ENCODE measurements around the gene RPH3AL. TPM values are rescaled to one million over a fixed set of nuclear protein-coding genes. Genes with fewer than 3 reads are reported as not detected.
"Not testable (repeated sequence)": the region's sequence is repeated elsewhere in the genome, so short reads cannot be mapped to it uniquely, and the experiment has no call there.

RPH3AL gene
- total RNA-seq, 1 experiment from 2014 or later = 2.5 TPM

GRCh38 chr17:229709-230394 is 122.8 kb downstream of the RPH3AL start:
- no peaks in the 10 kb centered on the region for H3K27me3 ChIP-seq (replicated peaks)
- no peaks in the 10 kb centered on the region for H3K4me1 ChIP-seq (replicated peaks)
- H3K4me3 ChIP-seq = no peak overlapping the region
- no peaks in the 10 kb centered on the region for H3K36me3 ChIP-seq
- H3K27ac ChIP-seq = no peak overlapping the region
- no peak for DNase-seq (ENCODE audit: low read depth in 1 of 2, low spot score in 2 of 2)
- no peaks in the 10 kb centered on the region for H3K9me3 ChIP-seq (replicated peaks)

GRCh38 chr17:228951-229708 is 123.5 kb downstream of the RPH3AL start:
- Histone ChIP-seq H3K27me3 (replicated peaks) (no peaks in the 10 kb centered on the region), H3K4me3 (no peak overlapping the region), H3K36me3 (no peaks in the 10 kb centered on the region), H3K9me3 (replicated peaks) (no peaks in the 10 kb centered on the region), H3K4me1 (replicated peaks) (no peaks in the 10 kb centered on the region), H3K27ac (no peak overlapping the region)
- DNase-seq (ENCODE audit: low read depth in 1 of 2, low spot score in 2 of 2) = no peak

GRCh38 chr17:227946-228615 is 124.5 kb downstream of the RPH3AL start:
- Histone ChIP-seq H3K9me3 (replicated peaks) (no peaks in the 10 kb centered on the region), H3K4me1 (replicated peaks) (no peaks in the 10 kb centered on the region), H3K27ac (no peak overlapping the region), H3K4me3 (no peak overlapping the region), H3K36me3 (no peaks in the 10 kb centered on the region), H3K27me3 (replicated peaks) (no peaks in the 10 kb centered on the region)
- DNase-seq (ENCODE audit: low read depth in 1 of 2, low spot score in 2 of 2) = no peak

- H3K9me3 ChIP-seq (replicated peaks) = no peaks in the 10 kb centered on the region
- no peaks in the 10 kb centered on the region for H3K36me3 ChIP-seq
- no peaks in the 10 kb centered on the region for H3K4me1 ChIP-seq (replicated peaks)
- DNase-seq (ENCODE audit: low read depth in 1 of 2, low spot score in 2 of 2) = no peak
- H3K27ac ChIP-seq = no peak overlapping the region
- no peaks in the 10 kb centered on the region for H3K27me3 ChIP-seq (replicated peaks)
- no peak overlapping the region for H3K4me3 ChIP-seq
Measured at GRCh38 chr17:227078-227945, 125.3 kb downstream of the RPH3AL start.

GRCh38 chr17:226108-227077 is 126.2 kb downstream of the RPH3AL start:
- Histone ChIP-seq H3K36me3 (no peaks in the 10 kb centered on the region), H3K9me3 (replicated peaks) (no peaks in the 10 kb centered on the region), H3K27ac (no peak overlapping the region), H3K27me3 (replicated peaks) (no peaks in the 10 kb centered on the region), H3K4me1 (replicated peaks) (no peaks in the 10 kb centered on the region), H3K4me3 (no peak overlapping the region)
- DNase-seq (ENCODE audit: low read depth in 1 of 2, low spot score in 2 of 2) = no peak

GRCh38 chr17:225551-225950 is 127.1 kb downstream of the RPH3AL start:
- no peaks in the 10 kb centered on the region for H3K4me1 ChIP-seq (replicated peaks)
- H3K4me3 ChIP-seq = no peak overlapping the region
- no peaks in the 10 kb centered on the region for H3K9me3 ChIP-seq (replicated peaks)
- H3K36me3 ChIP-seq = no peaks in the 10 kb centered on the region
- no peak for DNase-seq (ENCODE audit: low read depth in 1 of 2, low spot score in 2 of 2)
- no peak overlapping the region for H3K27ac ChIP-seq
- H3K27me3 ChIP-seq (replicated peaks) = no peaks in the 10 kb centered on the region

GRCh38 chr17:224576-224975 is 128.0 kb downstream of the RPH3AL start:
- H3K4me1 ChIP-seq (replicated peaks); DNase-seq (ENCODE audit: low read depth in 1 of 2, low spot score in 2 of 2); H3K36me3 ChIP-seq; H3K27ac ChIP-seq; H3K27me3 ChIP-seq (replicated peaks); H3K4me3 ChIP-seq; H3K9me3 ChIP-seq (replicated peaks): not testable (repeated sequence)

GRCh38 chr17:223723-224471 is 128.7 kb downstream of the RPH3AL start:
- Histone ChIP-seq H3K27me3 (replicated peaks) (no peaks in the 10 kb centered on the region), H3K4me3 (no peak overlapping the region), H3K9me3 (replicated peaks) (no peaks in the 10 kb centered on the region), H3K36me3 (no peaks in the 10 kb centered on the region), H3K4me1 (replicated peaks) (no peaks in the 10 kb centered on the region), H3K27ac (no peak overlapping the region)
- no peak for DNase-seq (ENCODE audit: low read depth in 1 of 2, low spot score in 2 of 2)

GRCh38 chr17:222172-222571 is 130.4 kb downstream of the RPH3AL start:
- H3K27me3 ChIP-seq (replicated peaks) = no peaks in the 10 kb centered on the region
- H3K4me3 ChIP-seq = no peak overlapping the region
- no peak overlapping the region for H3K27ac ChIP-seq
- no peaks in the 10 kb centered on the region for H3K4me1 ChIP-seq (replicated peaks)
- no peaks in the 10 kb centered on the region for H3K36me3 ChIP-seq
- no peaks in the 10 kb centered on the region for H3K9me3 ChIP-seq (replicated peaks)
- DNase-seq (ENCODE audit: low read depth in 1 of 2, low spot score in 2 of 2) = no peak

GRCh38 chr17:219696-220095 is 132.9 kb downstream of the RPH3AL start:
- H3K9me3 ChIP-seq (replicated peaks) = no peaks in the 10 kb centered on the region
- no peaks in the 10 kb centered on the region for H3K36me3 ChIP-seq
- no peak overlapping the region for H3K4me3 ChIP-seq
- no peaks in the 10 kb centered on the region for H3K4me1 ChIP-seq (replicated peaks)
- H3K27ac ChIP-seq = no peak overlapping the region
- no peaks in the 10 kb centered on the region for H3K27me3 ChIP-seq (replicated peaks)
- DNase-seq (ENCODE audit: low read depth in 1 of 2, low spot score in 2 of 2) = no peak

GRCh38 chr17:218432-219110 is 134.0 kb downstream of the RPH3AL start:
- Histone ChIP-seq H3K27ac (no peak overlapping the region), H3K4me1 (replicated peaks) (no peaks in the 10 kb centered on the region), H3K9me3 (replicated peaks) (no peaks in the 10 kb centered on the region), H3K4me3 (no peak overlapping the region), H3K36me3 (no peaks in the 10 kb centered on the region), H3K27me3 (replicated peaks) (no peaks in the 10 kb centered on the region)
- no peak for DNase-seq (ENCODE audit: low read depth in 1 of 2, low spot score in 2 of 2)

- Histone ChIP-seq H3K4me3 (no peak overlapping the region), H3K9me3 (replicated peaks) (no peaks in the 10 kb centered on the region), H3K27ac (no peak overlapping the region), H3K27me3 (replicated peaks) (no peaks in the 10 kb centered on the region), H3K36me3 (no peaks in the 10 kb centered on the region), H3K4me1 (replicated peaks) (no peaks in the 10 kb centered on the region)
- DNase-seq (ENCODE audit: low read depth in 1 of 2, low spot score in 2 of 2) = no peak
Measured at GRCh38 chr17:216625-217024, 136.0 kb downstream of the RPH3AL start.

Data from SJSA1 (cell line).